GM21529 (cell line): ENCODE results near the gene FOXL3.
"Not testable (repeated sequence)": the region's sequence is repeated elsewhere in the genome, so short reads cannot be mapped to it uniquely, and the experiment has no call there.

ENCODE experiments used
- ATAC-seq: cut with Tn5 transposase; IDR thresholded peaks from one replicate; pipeline ENCODE4 v1.9.1; 2021; ENCODE audit not compliant: unreplicated experiment

FOXL3 gene

GRCh38 chr7:254337-255037 is 35.5 kb upstream of the FOXL3 start:
- ATAC-seq, result no peak

- no peak for ATAC-seq
These were observed 34.9 kb upstream of the FOXL3 start for GRCh38 chr7:255038-255435.

DNA sequence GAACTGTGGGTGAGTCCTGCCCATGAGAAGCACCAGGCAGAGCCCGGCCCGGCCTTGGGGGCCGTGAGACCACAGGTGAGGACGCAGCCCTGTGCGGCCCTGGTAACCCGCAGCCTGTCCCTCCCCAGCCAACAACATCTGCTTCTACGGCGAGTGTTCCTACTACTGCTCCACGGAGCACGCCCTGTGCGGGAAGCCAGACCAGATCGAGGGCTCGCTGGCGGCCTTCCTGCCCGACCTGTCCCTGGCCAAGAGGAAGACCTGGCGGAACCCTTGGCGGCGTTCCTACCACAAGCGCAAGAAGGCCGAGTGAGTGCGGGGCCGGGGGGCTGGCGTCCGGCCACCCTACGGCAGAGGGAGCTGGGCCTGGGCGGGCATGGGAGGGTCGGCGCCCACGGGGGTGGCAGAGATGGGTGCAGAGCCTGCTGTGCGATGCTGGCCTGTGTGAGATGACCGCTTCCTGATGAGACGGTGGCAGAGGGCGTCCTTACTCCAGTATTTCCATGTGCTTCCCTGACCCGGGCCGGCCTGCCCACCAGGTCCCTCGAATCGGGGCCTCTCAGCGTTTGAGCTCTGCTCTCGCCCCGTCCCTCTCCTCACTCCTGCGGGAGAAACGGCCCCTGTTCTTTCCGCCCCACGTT is 34.1 kb upstream of the FOXL3 start:
- ATAC-seq, result no peak

DNA sequence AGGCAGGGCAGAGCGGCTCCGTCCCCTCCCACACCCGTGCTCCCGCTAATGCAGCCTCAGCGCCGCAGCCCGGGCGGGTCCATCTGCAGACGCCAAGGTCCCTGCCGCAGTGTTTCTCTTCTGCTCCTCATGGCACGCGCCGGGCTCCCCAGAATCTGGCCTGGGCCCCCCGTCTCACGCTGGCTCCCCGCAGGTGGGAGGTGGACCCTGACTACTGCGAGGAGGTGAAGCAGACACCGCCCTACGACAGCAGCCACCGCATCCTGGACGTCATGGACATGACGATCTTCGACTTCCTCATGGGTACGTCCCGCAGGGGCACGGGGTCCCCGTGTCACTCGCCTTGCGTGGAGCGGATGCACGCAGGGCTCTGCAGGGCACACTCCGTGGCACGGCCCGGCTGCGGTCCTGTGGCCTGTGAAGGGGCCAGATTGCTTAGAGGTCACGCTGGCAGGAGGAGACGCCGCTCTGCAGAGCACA is 33.5 kb upstream of the FOXL3 start:
- no peak for ATAC-seq

DNA sequence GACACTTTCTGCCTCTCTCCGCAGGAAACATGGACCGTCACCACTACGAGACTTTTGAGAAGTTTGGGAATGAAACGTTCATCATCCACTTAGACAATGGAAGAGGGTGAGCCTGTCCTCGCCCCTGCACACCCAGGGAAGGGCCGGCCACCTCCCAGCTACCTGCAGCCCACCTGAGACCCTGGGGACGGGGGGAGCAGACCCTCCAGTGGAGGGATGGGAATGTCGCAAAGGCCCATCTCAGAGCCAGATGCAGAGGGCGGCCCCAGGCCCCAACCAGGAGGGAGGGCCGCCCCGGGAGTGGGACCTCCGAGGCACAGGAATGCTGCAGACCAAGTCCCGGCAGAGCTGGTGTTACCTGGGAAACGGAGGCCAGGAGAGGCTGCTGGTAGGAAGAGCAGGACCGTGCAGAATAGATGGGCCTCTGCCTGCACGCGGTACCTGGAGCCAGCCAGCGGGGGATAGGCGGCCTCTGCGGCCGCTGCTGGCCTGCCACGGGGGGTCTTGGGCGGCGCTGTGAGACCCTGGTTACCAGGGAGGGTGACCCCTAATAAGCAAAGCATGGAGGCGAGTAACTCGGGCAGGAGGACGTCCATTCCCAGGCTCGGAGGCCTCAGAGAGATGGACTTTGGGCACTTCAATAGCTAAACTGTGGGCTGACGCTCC is 32.9 kb upstream of the FOXL3 start:
- no peak for ATAC-seq

- ATAC-seq, result no peak
These were observed 32.4 kb upstream of the FOXL3 start for GRCh38 chr7:257647-257992.

GRCh38 chr7:258476-259190 is 31.3 kb upstream of the FOXL3 start:
- no peak for ATAC-seq

- ATAC-seq, result no peak
These were observed 30.8 kb upstream of the FOXL3 start for GRCh38 chr7:259191-259505.

- no peak for ATAC-seq
These were observed 30.1 kb upstream of the FOXL3 start for GRCh38 chr7:259751-260405.

DNA sequence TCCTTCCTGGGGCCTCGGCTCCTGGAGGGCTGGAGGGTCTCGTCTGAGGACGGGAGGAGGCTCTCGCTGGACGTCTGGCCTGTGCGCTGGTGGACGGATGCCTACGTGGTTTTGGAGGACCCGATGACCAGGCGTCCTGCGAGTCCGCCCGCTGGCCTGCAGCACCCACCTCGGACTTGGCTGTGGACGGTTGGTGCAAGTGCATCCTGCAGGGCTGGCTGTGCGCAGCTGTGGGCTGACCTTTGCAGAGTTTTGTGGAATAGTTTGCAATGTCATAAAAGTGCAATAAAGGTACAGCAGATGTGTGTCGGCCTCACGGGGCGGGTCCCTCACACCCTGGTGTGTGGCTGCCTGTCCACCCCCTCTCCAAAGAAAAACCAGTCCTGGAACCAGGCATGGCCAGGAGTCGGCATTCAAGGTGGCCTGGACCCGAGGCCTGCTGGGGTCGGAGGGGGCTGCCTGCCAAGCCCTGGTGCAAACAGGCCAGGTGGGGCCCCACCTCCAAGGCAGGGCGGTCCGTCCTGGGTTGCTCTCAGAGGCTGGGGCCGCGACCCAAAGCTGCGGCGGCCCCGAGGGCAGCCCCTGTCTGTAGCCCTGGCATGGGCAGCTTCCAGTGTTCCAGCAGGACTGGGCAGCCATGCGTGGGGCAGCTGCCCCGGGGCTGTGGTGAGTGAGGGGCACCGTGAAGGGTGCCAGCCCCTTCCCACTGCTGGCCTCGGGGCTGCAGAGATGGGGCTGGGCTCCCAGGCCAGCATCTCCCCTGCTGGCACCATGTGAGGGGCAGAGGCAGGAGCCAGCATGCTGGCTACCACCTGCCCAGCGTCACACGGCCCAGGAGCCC is 29.3 kb upstream of the FOXL3 start:
- ATAC-seq, result no peak

DNA sequence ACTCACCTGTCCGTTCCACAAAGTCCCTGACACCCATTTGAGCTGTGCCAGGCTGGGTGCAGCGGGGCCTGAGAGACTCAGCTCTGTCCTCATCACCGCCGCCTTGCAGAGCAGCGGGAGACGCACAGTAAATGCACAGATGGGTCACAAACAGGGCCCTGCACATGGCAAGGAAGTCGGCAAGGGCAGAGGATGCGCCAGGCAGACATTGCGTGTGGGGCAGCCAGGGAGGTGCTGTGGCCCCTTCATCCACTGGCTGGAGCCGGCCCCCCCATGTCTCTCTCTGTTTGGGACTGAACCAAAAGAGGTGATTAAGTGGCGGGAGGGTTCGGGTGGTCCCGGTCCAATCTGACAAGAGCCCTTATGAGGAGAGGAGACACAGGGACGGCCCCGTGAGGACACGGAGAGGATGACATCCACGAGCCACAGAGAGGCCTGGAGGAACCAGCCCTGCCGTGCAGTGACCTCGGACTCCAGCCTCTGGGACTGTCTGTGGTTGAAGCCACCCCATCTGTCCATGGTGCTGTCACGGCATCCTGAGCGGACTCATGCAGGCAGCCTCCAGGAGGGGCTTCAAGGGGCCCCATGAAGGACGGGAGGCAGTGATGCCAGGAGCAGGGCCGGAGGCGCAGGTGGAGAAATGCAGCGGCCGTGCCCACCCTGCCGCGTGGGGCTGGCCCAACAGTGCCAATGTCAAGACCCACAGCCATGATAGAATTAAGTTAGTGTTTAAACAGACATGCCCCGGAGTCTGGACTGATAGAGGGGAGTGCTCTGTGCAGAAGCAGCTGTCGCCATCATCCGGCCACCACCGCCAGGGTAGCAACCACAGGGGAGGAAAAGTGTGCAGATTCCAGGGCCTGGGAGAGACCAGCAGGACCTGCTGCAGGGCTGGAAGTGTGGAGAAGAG is 28.4 kb upstream of the FOXL3 start:
- ATAC-seq, result no peak

GRCh38 chr7:262251-262572 is 27.8 kb upstream of the FOXL3 start:
- no peak for ATAC-seq

GRCh38 chr7:262631-263311 is 27.2 kb upstream of the FOXL3 start:
- ATAC-seq, result not testable (repeated sequence)

- peak; percentile 62 for ATAC-seq
These were observed 26.3 kb upstream of the FOXL3 start for GRCh38 chr7:263483-264351.

DNA sequence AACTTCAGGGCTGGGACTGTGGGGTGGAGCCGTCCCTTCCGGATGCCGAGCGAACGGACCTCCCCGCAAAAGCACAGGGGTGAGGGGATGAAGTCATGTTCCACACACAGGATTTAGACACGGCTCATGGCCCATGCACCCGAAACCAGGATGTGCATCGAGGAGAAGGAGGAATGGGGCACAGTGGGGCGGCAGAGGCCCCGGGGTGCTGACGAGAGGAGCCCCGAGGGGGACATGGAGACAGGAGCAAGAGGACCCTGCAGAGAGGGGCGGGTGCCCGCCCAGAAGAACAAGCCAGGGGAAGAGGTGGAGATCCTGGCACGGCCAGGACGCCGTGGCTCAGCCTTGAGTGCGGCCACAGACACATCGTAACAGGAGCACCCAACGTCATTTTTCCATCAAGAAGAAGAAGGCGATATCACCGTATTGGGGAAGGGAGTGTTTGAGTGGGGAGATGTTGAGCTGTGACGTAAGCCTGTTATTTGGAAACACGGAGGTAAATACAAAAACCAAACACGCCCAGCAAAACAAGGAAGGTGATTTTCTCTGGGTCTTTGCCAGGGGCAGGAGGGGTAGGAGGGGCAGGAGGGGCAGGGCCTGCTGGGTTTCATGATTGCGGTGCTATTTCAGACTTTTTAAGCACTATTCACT is 25.3 kb upstream of the FOXL3 start:
- no peak for ATAC-seq

DNA sequence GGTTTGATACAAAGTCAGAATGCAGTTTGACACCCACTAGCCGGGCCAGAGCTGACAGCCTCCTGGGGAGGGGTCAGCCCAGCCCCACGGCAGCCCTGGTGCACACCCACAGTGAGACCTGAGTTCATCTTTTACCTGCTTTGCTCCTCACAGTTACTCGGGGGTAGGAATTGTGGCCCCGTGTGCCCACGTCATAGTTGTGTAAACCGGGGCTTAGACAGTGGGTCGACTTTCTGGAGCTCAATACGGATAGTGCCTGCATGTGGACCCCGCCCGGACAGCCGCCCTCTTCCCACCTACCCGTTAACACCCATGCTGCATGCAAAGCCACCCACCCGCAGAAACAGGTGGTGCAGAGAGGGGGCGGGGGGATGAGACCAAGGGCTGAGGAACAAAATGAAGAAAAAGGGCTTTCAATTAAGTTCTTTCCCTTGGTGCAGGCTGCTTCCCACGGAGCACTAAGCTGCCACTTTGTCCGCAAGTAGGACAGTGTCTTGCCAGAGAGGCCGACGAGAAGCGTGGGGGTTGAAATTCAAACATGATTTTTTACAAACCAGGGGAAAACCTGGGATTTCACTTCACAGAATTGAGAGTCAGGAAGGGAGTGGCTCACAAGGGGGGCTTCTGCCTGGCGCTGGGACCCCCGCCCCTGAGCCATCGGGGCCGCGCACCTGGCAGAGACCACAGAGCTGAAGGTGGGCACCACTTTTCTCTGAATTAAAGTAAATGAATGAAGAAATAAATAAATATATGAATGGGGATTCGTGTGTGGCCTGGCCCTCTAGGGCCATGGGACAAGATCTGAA is 24.6 kb upstream of the FOXL3 start:
- no peak for ATAC-seq
